MV-4-11 (cell line): ENCODE data around the gene HGFAC.

Source experiments
- DNase-seq: peaks from one replicate; lab custom pipeline; 2025; lab: John Stamatoyannopoulos, UW

Gene HGFAC

GRCh38 chr4:3486541-3487540, 45.1 kb downstream of the HGFAC start:
- no peak for DNase-seq

- DNase-seq: no peak
These were observed 46.1 kb downstream of the HGFAC start for GRCh38 chr4:3487861-3488260.

- DNase-seq: no peak
These were observed 47.1 kb downstream of the HGFAC start for GRCh38 chr4:3488820-3489219.

GRCh38 chr4:3489451-3489962, 47.7 kb downstream of the HGFAC start:
- no peak for DNase-seq

GRCh38 chr4:3491681-3492405, 50.1 kb downstream of the HGFAC start:
- no peak for DNase-seq

- no peak for DNase-seq
These were observed 51.3 kb downstream of the HGFAC start for GRCh38 chr4:3492741-3493719.

- no peak for DNase-seq
These were observed 52.1 kb downstream of the HGFAC start for GRCh38 chr4:3493720-3494461.

GRCh38 chr4:3494462-3494871, 52.7 kb downstream of the HGFAC start:
- DNase-seq: no peak

GRCh38 chr4:3495204-3495975, 53.6 kb downstream of the HGFAC start:
- no peak for DNase-seq

GRCh38 chr4:3496021-3496420, 54.3 kb downstream of the HGFAC start:
- no peak for DNase-seq

GRCh38 chr4:3497095-3497494, 55.3 kb downstream of the HGFAC start:
- DNase-seq: no peak

GRCh38 chr4:3497523-3498389, 56.0 kb downstream of the HGFAC start:
- no peak for DNase-seq

- no peak for DNase-seq
These were observed 56.6 kb downstream of the HGFAC start for GRCh38 chr4:3498407-3498806.
